ENCODE measurements around the gene CMTM7.

Gene CMTM7

GRCh38 chr3:32366638-32367397, 24.8 kb upstream of the CMTM7 start:
- Histone ChIP-seq H4K20me1 (ENCODE audit: control insufficient read depth, insufficient read depth, low read depth, low read length) (no peaks in the 10 kb centered on the region), H3K4me3 (ENCODE audit: low read length) (no peak overlapping the region), H3K9me2 (replicated peaks; ENCODE audit: control insufficient read depth, low read length) (no peaks in the 10 kb centered on the region), H3K27ac (ENCODE audit: low read depth, low read length) (no peak overlapping the region), H3K9me3 (ENCODE audit: control insufficient read depth, insufficient read depth, low read length) (no peaks in the 10 kb centered on the region), H3K4me2 (ENCODE audit: low read length) (no peak overlapping the region), H3F3A (ENCODE audit: control insufficient read depth, insufficient read depth) (no peaks in the 10 kb centered on the region), H3K27me3 (ENCODE audit: control insufficient read depth, low read length) (peaks cover 11% of the 10 kb centered on the region; the same call in 1 of the 2 replicates), H3K4me1 (ENCODE audit: control insufficient read depth, low read length) (peaks cover 6% of the 10 kb centered on the region), H3K79me2 (ENCODE audit: control insufficient read depth, low read length) (no peaks in the 10 kb centered on the region), H3K36me3 (ENCODE audit: control insufficient read depth, low read length) (no peaks in the 10 kb centered on the region)
- TF ChIP-seq EZH2phosphoT487 (IDR thresholded peaks at IDR 0.05; ENCODE audit: borderline replicate concordance, low read length), result no peak
- TF ChIP-seq CTCF (IDR thresholded peaks at IDR 0.05; ENCODE audit: low read depth, low read length, poor library complexity, severe bottlenecking), result no peak

DNA sequence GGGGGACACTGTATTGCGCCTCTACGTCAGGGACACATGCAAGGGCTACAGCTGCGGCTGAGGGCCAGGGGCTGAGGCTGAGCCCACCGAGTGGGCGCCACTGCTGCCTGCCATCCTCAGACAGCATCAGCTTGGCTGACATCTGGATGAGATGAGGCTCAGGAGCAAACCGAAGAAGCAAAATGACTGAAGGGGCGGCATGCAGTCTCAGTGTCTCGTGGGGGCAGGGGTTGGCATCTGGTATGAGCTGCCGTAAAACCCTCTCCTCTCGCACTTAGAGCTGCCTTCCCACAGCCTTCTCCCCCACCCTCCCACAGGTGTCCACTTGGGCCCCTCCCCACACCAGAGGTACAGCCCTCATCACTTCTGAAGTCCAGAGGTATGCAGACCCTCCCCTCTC, 24.2 kb upstream of the CMTM7 start:
- H3K4me3 ChIP-seq (ENCODE audit: low read length), result no peak overlapping the region
- H3K4me1 ChIP-seq (ENCODE audit: control insufficient read depth, low read length), result peaks cover 6% of the 10 kb centered on the region
- TF ChIP-seq EZH2phosphoT487 (IDR thresholded peaks at IDR 0.05; ENCODE audit: borderline replicate concordance, low read length) (no peak), CTCF (IDR thresholded peaks at IDR 0.05; ENCODE audit: low read depth, low read length, poor library complexity, severe bottlenecking) (no peak)
- H3K36me3 ChIP-seq (ENCODE audit: control insufficient read depth, low read length), result no peaks in the 10 kb centered on the region
- H3K9me2 ChIP-seq (replicated peaks; ENCODE audit: control insufficient read depth, low read length), result no peaks in the 10 kb centered on the region
- peaks cover 11% of the 10 kb centered on the region; the same call in 1 of the 2 replicates for H3K27me3 ChIP-seq (ENCODE audit: control insufficient read depth, low read length)
- H3K4me2 ChIP-seq (ENCODE audit: low read length), result no peak overlapping the region
- no peaks in the 10 kb centered on the region for H3K79me2 ChIP-seq (ENCODE audit: control insufficient read depth, low read length)
- no peaks in the 10 kb centered on the region for H4K20me1 ChIP-seq (ENCODE audit: control insufficient read depth, insufficient read depth, low read depth, low read length)
- H3K27ac ChIP-seq (ENCODE audit: low read depth, low read length), result no peak overlapping the region
- no peaks in the 10 kb centered on the region for H3F3A ChIP-seq (ENCODE audit: control insufficient read depth, insufficient read depth)
- H3K9me3 ChIP-seq (ENCODE audit: control insufficient read depth, insufficient read depth, low read length), result no peaks in the 10 kb centered on the region

DNA sequence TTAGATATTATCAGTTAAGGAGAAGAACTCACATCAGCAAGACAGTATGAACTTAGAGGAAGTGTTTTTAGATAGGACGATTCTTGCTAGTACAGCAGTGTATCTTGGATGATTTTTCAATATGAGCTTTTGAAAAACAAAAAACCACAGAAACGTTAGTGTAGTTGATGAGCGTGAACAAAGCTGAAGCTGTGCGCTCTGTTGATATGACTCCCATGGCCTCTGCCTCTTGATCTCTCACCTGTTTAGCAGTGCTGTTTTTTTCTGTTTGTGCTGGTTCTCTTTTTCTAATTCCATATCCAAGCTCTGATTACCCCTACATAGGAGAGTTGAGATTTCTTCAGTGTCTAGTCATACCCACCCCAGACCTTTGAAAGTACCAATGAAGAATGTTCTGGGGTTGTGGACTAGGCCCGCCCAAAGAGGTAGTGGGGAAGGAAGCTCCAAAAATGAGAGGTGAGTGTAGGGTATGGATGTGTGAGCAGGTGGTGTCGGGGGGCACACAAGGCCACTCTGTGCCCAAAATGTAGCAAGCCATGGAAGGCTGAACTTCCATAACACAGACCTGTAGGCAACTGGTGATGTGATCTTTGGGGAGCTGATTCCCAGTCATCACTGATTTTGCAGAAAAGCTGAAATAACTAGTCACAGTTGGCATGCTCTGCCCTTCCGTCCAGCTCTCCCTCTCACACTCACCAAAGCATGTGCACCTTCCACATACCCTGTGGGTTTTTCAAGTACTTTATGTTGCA, 20.0 kb upstream of the CMTM7 start:
- Histone ChIP-seq H4K20me1 (ENCODE audit: control insufficient read depth, insufficient read depth, low read depth, low read length) (no peaks in the 10 kb centered on the region), H3K4me3 (ENCODE audit: low read length) (no peak overlapping the region), H3K9me2 (replicated peaks; ENCODE audit: control insufficient read depth, low read length) (no peaks in the 10 kb centered on the region), H3K27me3 (ENCODE audit: control insufficient read depth, low read length) (peaks cover 4% of the 10 kb centered on the region; the same call in 1 of the 2 replicates), H3K36me3 (ENCODE audit: control insufficient read depth, low read length) (no peaks in the 10 kb centered on the region), H3K9me3 (ENCODE audit: control insufficient read depth, insufficient read depth, low read length) (no peaks in the 10 kb centered on the region), H3K27ac (ENCODE audit: low read depth, low read length) (no peak overlapping the region), H3K4me1 (ENCODE audit: control insufficient read depth, low read length) (peaks cover 11% of the 10 kb centered on the region), H3K79me2 (ENCODE audit: control insufficient read depth, low read length) (no peaks in the 10 kb centered on the region), H3F3A (ENCODE audit: control insufficient read depth, insufficient read depth) (no peaks in the 10 kb centered on the region), H3K4me2 (ENCODE audit: low read length) (no peak overlapping the region)
- TF ChIP-seq CTCF (IDR thresholded peaks at IDR 0.05; ENCODE audit: low read depth, low read length, poor library complexity, severe bottlenecking) (no peak), EZH2phosphoT487 (IDR thresholded peaks at IDR 0.05; ENCODE audit: borderline replicate concordance, low read length) (no peak)

Measured in DOHH2 (cell line).